ENCODE results near the gene APOL6.
"Not testable (repeated sequence)": the region's sequence is repeated elsewhere in the genome, so short reads cannot be mapped to it uniquely, and the experiment has no call there.

Gene APOL6

DNA sequence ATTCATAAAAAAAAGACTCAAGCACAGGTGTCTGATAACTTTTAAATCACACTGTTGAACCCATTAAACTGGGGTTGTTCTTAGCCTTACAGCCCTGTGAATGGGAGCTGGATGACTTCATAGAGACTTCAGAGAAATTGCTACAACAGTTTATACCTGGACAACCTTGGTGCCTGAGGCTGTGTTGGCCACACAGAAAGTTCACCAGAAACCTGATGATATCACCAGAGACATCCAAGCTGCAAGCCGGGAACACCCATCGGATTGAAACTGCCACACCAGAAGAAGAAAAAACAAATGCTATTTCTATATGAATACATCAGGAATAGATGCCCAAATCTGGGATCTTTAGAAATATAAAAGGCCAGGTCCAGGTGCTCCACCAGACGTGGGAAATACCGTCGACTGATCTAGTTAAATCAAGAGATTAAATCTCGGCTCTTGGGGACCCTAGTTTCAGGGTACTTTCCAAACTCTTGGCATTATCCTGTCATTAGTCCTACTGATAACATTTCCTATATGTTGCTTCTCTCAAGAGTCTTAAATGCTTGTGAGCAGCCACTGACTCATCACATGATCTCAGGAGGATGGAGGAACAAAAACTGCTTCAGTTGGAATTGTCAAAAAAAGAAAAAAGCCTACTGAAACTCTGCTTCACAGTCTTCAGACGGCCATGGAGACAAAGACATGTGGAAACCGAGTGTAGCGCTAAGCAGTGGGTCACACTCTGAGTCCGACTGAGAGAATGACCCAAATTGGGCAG is 40.8 kb downstream of the APOL6 start:
- no peak for FAIRE-seq
- TF ChIP-seq, protein P1, sequence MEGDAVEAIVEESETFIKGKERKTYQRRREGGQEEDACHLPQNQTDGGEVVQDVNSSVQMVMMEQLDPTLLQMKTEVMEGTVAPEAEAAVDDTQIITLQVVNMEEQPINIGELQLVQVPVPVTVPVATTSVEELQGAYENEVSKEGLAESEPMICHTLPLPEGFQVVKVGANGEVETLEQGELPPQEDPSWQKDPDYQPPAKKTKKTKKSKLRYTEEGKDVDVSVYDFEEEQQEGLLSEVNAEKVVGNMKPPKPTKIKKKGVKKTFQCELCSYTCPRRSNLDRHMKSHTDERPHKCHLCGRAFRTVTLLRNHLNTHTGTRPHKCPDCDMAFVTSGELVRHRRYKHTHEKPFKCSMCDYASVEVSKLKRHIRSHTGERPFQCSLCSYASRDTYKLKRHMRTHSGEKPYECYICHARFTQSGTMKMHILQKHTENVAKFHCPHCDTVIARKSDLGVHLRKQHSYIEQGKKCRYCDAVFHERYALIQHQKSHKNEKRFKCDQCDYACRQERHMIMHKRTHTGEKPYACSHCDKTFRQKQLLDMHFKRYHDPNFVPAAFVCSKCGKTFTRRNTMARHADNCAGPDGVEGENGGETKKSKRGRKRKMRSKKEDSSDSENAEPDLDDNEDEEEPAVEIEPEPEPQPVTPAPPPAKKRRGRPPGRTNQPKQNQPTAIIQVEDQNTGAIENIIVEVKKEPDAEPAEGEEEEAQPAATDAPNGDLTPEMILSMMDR (IDR thresholded peaks at IDR 0.05; ENCODE audit: insufficient read depth, missing control alignments): no peak
- DNase-seq (ENCODE audit: insufficient read length, low spot score): no peak

DNA sequence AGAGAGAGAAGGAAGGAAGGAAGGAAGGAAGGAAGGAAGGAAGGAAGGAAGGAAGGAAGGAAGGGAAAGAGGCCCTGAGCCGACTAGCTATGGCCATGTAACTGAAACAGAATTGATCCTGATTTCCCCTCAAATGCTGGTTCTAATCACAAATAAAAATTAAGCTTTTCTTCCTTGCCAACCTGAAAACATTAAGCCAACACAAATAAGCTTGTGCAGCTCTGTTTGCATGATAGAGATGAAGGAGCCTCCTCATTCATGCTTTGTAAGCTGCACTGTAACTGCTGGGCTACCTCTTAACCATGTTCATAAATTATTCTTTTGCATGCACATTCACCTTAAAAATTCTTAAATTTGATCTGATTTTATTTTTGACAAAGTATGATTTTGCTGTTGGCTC is 41.8 kb downstream of the APOL6 start:
- FAIRE-seq (no peak), DNase-seq (ENCODE audit: insufficient read length, low spot score) (no peak)
- TF ChIP-seq, protein P1 (IDR thresholded peaks at IDR 0.05; ENCODE audit: insufficient read depth, missing control alignments): no peak

DNA sequence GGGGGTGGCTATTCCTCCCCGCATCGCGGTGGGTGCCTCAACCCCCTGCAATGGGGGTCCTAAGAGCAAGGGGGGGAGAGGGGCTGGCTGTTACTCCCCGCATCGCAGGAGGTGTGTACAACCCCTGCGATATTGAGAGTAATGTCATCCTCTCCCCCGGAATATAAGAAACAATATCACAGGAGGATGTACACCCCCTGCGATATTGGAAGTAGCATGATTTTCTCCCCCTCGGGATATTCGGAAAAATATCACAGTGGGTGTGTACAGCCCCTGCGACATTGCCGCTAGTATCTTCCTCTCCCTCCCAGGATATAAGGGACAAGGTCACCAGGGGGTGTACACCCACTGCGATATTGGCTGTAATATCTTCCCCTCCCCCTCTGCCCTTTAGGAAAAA is 47.0 kb downstream of the APOL6 start:
- TF ChIP-seq, protein P1 (IDR thresholded peaks at IDR 0.05; ENCODE audit: insufficient read depth, missing control alignments): no peak
- FAIRE-seq (no peak), DNase-seq (ENCODE audit: insufficient read length, low spot score) (no peak)

DNA sequence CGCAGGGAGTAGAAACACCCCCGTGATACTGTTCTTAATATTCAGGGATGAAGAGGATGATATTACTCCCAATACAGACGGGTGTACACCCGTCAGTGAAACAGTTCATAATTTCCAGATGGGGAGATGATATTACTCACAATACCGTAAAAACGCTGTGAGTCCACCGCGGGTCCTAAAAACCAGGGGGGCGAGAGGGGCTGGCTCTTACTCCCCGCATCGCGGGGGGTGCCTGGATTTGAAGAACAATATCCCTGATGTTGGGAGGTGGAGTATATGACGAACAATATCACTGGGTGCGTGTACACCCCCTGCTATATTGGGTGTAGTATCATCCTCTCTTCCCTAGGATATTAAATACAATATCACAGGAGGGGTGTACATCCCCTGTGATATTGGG is 48.9 kb downstream of the APOL6 start:
- DNase-seq (ENCODE audit: insufficient read length, low spot score) (no peak), FAIRE-seq (no peak)
- TF ChIP-seq, protein P1 (IDR thresholded peaks at IDR 0.05; ENCODE audit: insufficient read depth, missing control alignments): no peak

DNA sequence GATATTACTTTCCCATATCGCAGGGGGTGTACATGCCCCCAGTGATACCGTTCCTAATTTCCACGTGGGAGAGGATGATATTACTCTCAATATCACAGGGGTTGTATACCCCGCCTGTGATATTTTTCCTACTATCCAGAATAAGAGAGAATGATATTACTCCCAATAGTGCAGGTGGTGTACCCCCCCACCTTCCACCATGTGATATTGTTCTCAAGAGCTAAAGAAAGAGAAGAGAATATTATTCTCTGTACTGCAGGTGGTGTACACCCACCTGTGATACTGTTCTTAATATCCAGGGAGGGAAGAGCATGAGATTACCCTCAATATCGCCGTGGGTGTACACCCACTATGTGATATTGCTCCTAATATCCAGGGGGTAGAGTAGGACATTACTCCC is 51.6 kb downstream of the APOL6 start:
- FAIRE-seq; DNase-seq (ENCODE audit: insufficient read length, low spot score): not testable (repeated sequence)

DNA sequence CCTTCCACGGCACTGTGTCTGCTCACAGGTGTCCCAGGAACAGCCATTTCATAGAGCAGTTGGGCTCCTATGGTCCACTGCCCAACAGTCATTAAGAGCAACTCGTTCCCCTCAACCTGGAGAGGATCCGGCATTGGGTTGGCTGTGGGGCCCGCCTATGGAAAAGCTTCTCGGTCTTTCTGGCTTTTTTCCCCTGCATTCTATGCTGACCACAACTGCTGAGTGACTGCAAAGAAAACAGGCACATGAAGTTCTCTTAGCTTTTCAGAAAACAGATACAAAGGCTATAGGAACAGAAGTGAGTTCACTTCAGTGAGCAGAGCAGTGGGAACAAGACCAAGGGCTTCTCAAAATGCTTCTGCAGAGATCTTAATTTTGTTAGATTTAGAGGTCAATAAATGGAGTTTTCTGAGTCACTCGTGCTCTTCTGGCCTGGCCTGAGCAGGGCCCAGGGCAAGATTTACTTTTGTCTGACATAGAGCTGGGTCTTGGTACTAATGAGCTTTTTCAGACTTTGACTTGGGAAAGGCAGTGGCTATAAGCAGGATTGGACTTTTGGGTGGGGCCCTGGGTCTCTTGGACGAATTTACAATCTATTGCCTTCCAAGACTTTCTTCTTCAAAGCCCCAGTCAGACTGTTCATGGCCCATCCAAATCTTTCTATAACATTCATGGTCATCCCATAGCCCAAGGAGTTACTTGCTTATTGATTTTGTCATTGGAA is 55.8 kb downstream of the APOL6 start:
- FAIRE-seq (no peak), DNase-seq (ENCODE audit: insufficient read length, low spot score) (no peak)
- TF ChIP-seq, protein P1 (IDR thresholded peaks at IDR 0.05; ENCODE audit: insufficient read depth, missing control alignments): no peak

DNA sequence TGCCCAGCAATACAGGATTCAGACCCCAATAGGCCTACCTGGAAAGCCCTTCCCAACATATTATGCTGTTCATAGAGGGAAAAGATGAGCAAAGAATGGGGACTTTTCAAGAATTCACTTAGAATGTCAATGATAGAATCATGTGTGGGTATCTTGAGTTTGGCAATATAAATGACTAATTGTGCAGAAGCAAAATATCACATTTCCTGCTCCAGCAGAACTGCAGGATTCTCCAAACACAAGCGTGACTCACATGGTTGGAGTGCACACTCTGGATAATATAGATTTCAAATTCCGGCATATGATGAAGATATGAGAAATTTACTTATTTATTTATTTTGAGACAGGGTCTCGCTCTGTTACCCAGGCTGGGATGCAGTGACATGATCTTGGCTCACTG is 56.9 kb downstream of the APOL6 start:
- FAIRE-seq (no peak), DNase-seq (ENCODE audit: insufficient read length, low spot score) (no peak)
- TF ChIP-seq, protein P1 (IDR thresholded peaks at IDR 0.05; ENCODE audit: insufficient read depth, missing control alignments): no peak

Data from D721Med (cell line).